Type B pancreatic cell (in vitro differentiated cells): ENCODE data around the gene PTPRT. TPM values are rescaled to one million over a fixed set of nuclear protein-coding genes. Genes with fewer than 3 reads are reported as not detected.
A peak's percentile ranks its signal among the peaks of the same experiment; 100 is the strongest.

ENCODE experiments used
- DNase-seq: peaks from one replicate; pipeline ENCODE4 v3.0.0; 2021; ENCODE audit warnings: mixed read lengths; ENCODE audit not compliant: unreplicated experiment; ENCODE audit errors: extremely low spot score
- H3K27ac Mint-ChIP-seq: 2 replicates; pipeline ENCODE4 v1.8.0; 2021; ENCODE audit warnings: mild to moderate bottlenecking, mixed read lengths
- H3K27me3 Mint-ChIP-seq: 2 replicates; pipeline ENCODE4 v1.8.0; 2021; ENCODE audit warnings: mixed read lengths
- H3K36me3 Mint-ChIP-seq: 2 replicates; pipeline ENCODE4 v1.8.0; 2021; ENCODE audit warnings: mixed read lengths
- H3K4me1 Mint-ChIP-seq: one replicate; pipeline ENCODE4 v1.8.0; 2021; ENCODE audit warnings: mixed read lengths; ENCODE audit not compliant: unreplicated experiment
- H3K4me3 Mint-ChIP-seq: 2 replicates; pipeline ENCODE4 v1.8.0; 2021; ENCODE audit warnings: mild to moderate bottlenecking, mixed read lengths
- H3K9me3 Mint-ChIP-seq: 2 replicates; pipeline ENCODE4 v1.8.0; 2021; ENCODE audit warnings: mixed read lengths
- CTCF ChIP-seq: fragments of 200-600 bp; sonication (generic); conservative IDR thresholded peaks from 2 replicates; pipeline ENCODE4 v1.5.0; 2021; ENCODE audit warnings: antibody characterized with exemption, mild to moderate bottlenecking
- total RNA-seq: library from RNA; stranded (reverse); gene quantifications from 2 replicates; pipeline ENCODE4 v1.2.1, GENCODE V29; 2021; ENCODE audit warnings: low replicate concordance

The PTPRT gene
- total RNA-seq, 1 donor from 2014 or later, result 7.0 TPM

- Mint-ChIP-seq H3K9me3 (no peaks in the 10 kb centered on the region), H3K36me3 (no peaks in the 10 kb centered on the region), H3K4me3 (peak overlapping the region; percentile 61), H3K4me1 (peaks cover 7% of the 10 kb centered on the region), H3K27ac (no peak overlapping the region), H3K27me3 (peaks cover 74% of the 10 kb centered on the region)
- no peak for DNase-seq
- peak; percentile 72 for TF ChIP-seq CTCF
Measured at GRCh38 chr20:43191946-43192863, 2.5 kb upstream of the PTPRT start.

GRCh38 chr20:43191143-43191542 lies 1.4 kb upstream of the PTPRT start:
- no peak for TF ChIP-seq CTCF
- peaks cover 82% of the 10 kb centered on the region for H3K27me3 Mint-ChIP-seq
- H3K4me1 Mint-ChIP-seq, result peaks cover 7% of the 10 kb centered on the region
- H3K9me3 Mint-ChIP-seq, result no peaks in the 10 kb centered on the region
- DNase-seq, result no peak
- H3K4me3 Mint-ChIP-seq, result peak overlapping the region; percentile 68
- H3K27ac Mint-ChIP-seq, result no peak overlapping the region
- H3K36me3 Mint-ChIP-seq, result no peaks in the 10 kb centered on the region

- no peak overlapping the region for H3K27ac Mint-ChIP-seq
- peaks cover 7% of the 10 kb centered on the region for H3K4me1 Mint-ChIP-seq
- peaks cover 86% of the 10 kb centered on the region for H3K27me3 Mint-ChIP-seq
- TF ChIP-seq CTCF, result no peak
- no peaks in the 10 kb centered on the region for H3K36me3 Mint-ChIP-seq
- H3K9me3 Mint-ChIP-seq, result no peaks in the 10 kb centered on the region
- H3K4me3 Mint-ChIP-seq, result peak overlapping the region; percentile 84
- no peak for DNase-seq
Measured at GRCh38 chr20:43190332-43190953, 737 bp upstream of the PTPRT start.

GRCh38 chr20:43188861-43189553 lies 699 bp downstream of the PTPRT start:
- H3K36me3 Mint-ChIP-seq, result no peaks in the 10 kb centered on the region
- H3K27me3 Mint-ChIP-seq, result peaks cover 82% of the 10 kb centered on the region
- no peak for TF ChIP-seq CTCF
- peak overlapping the region; percentile 72 for H3K4me3 Mint-ChIP-seq
- no peak overlapping the region for H3K27ac Mint-ChIP-seq
- no peaks in the 10 kb centered on the region for H3K9me3 Mint-ChIP-seq
- no peak for DNase-seq
- H3K4me1 Mint-ChIP-seq, result peaks cover 7% of the 10 kb centered on the region

GRCh38 chr20:43188234-43188653 lies 1.5 kb downstream of the PTPRT start:
- H3K27ac Mint-ChIP-seq, result no peak overlapping the region
- peaks cover 7% of the 10 kb centered on the region for H3K4me1 Mint-ChIP-seq
- H3K27me3 Mint-ChIP-seq, result peaks cover 79% of the 10 kb centered on the region
- no peaks in the 10 kb centered on the region for H3K36me3 Mint-ChIP-seq
- DNase-seq, result no peak
- no peaks in the 10 kb centered on the region for H3K9me3 Mint-ChIP-seq
- TF ChIP-seq CTCF, result no peak
- peak overlapping the region; percentile 82 for H3K4me3 Mint-ChIP-seq
